ENCODE results near the gene SLC16A5. TPM values are rescaled to one million over a fixed set of nuclear protein-coding genes. Genes with fewer than 3 reads are reported as not detected.

The SLC16A5 gene
- total and polyA plus RNA-seq, 10 of the 15 experiments (the other 5 are each of a cell fraction or from before 2014, with no cell fraction given): 0.03 to 3.1 (median 0.96) TPM

DNA sequence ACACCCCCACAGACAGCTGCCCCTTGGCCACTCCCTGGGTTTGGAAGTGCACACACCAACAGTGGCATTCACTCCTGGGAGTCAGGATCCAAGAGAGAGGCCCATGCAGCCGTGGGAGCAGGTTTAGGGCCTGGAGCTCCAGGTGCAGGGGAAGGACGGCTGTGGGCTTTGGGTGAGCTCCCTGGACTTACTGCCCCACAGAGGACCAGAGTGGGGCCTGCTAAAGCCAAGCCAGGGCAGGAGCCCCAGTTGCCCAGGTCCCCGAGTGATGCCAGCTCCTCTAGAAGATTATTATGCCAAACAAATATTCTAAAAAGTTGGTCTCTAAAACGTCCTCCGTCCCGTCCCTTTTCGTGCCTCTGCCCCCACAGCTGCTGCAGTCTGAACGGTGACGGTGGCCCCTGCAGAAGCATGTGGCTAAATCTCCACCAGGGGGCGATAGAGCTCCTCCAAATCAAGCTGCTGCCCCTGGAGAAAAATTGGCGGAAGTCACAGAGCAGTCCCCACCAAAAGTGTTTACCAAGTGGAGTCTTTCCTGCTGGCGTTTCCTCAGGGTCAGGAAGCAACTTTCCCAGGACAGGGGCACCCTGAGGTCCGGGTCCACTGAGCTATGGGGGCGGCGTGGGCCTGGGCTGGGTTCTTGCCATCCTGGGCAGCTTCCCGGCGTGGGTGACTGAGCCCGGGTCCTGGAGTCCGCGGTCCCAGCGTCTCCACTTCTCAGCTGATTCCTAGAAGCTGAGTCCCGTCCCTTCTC, 26.2 kb downstream of the SLC16A5 start (continued):
- TF ChIP-seq, protein P1, sequence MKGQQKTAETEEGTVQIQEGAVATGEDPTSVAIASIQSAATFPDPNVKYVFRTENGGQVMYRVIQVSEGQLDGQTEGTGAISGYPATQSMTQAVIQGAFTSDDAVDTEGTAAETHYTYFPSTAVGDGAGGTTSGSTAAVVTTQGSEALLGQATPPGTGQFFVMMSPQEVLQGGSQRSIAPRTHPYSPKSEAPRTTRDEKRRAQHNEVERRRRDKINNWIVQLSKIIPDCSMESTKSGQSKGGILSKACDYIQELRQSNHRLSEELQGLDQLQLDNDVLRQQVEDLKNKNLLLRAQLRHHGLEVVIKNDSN (IDR thresholded peaks at IDR 0.05; ENCODE audit: borderline replicate concordance, extremely low read length, insufficient read depth, low read depth, low read length): no peak
- TF ChIP-seq BRCA1 (IDR thresholded peaks at IDR 0.05; ENCODE audit: low read depth, low read length) (no peak), KLF5 (IDR thresholded peaks at IDR 0.05; ENCODE audit: partially characterized antibody) (no peak), EED (IDR thresholded peaks at IDR 0.05; ENCODE audit: low read depth) (peak; percentile 59), NR2F1 (conservative IDR thresholded peaks at IDR 0.05) (no peak), MEF2B (IDR thresholded peaks at IDR 0.05; ENCODE audit: partially characterized antibody, poor library complexity, severe bottlenecking) (no peak), PAX5 (IDR thresholded peaks at IDR 0.05; ENCODE audit: borderline replicate concordance, low read depth, low read length) (no peak; the same call in 1 of the 2 replicates), ZNF384 (IDR thresholded peaks at IDR 0.05; ENCODE audit: borderline replicate concordance, low read depth, low read length) (no peak), SMC3 (IDR thresholded peaks at IDR 0.05; ENCODE audit: borderline replicate concordance, low read length) (peak; percentile 90), POLR2A (IDR thresholded peaks at IDR 0.05; ENCODE audit: low read depth, low read length) (peak; percentile 46), IKZF2 (IDR thresholded peaks at IDR 0.05) (peak; percentile 68 to 70), RAD51 (IDR thresholded peaks at IDR 0.05) (no peak), GABPA (IDR thresholded peaks at IDR 0.05; ENCODE audit: low read depth) (no peak), SMAD1 (IDR thresholded peaks at IDR 0.05; ENCODE audit: low read depth, partially characterized antibody) (no peak)
- TF ChIP-seq, protein P2, sequence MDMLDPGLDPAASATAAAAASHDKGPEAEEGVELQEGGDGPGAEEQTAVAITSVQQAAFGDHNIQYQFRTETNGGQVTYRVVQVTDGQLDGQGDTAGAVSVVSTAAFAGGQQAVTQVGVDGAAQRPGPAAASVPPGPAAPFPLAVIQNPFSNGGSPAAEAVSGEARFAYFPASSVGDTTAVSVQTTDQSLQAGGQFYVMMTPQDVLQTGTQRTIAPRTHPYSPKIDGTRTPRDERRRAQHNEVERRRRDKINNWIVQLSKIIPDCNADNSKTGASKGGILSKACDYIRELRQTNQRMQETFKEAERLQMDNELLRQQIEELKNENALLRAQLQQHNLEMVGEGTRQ (IDR thresholded peaks at IDR 0.05; ENCODE audit: borderline replicate concordance, low read depth, low read length): no peak
- TF ChIP-seq, protein P3, sequence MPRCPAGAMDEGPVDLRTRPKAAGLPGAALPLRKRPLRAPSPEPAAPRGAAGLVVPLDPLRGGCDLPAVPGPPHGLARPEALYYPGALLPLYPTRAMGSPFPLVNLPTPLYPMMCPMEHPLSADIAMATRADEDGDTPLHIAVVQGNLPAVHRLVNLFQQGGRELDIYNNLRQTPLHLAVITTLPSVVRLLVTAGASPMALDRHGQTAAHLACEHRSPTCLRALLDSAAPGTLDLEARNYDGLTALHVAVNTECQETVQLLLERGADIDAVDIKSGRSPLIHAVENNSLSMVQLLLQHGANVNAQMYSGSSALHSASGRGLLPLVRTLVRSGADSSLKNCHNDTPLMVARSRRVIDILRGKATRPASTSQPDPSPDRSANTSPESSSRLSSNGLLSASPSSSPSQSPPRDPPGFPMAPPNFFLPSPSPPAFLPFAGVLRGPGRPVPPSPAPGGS (IDR thresholded peaks at IDR 0.05; ENCODE audit: borderline replicate concordance, insufficient read depth, low read depth, low read length, poor library complexity, severe bottlenecking): no peak
